T-helper 17 cell (primary cell): ENCODE measurements around the gene COMMD10. TPM values are rescaled to one million over a fixed set of nuclear protein-coding genes. Genes with fewer than 3 reads are reported as not detected.
"Not testable (repeated sequence)": the region's sequence is repeated elsewhere in the genome, so short reads cannot be mapped to it uniquely, and the experiment has no call there.

ENCODE experiments used
- ATAC-seq: fragments of 150-1000 bp; cut with Tn5 transposase; 2 replicates; pipeline ENCODE4 v1.10.0; 2021; ENCODE audit warnings: mild to moderate bottlenecking, moderate library complexity
- DNase-seq, 3 donors: peaks; one replicate each; pipeline versions ENCODE4 v3.0.0 to v3.0.0-alpha.2; 2020 to 2021
- H3K9me3 ChIP-seq: one replicate; pipeline ENCODE4 v1.7.0; 2013; ENCODE audit warnings: low read length, mild to moderate bottlenecking; ENCODE audit not compliant: control insufficient read depth, poor library complexity, severe bottlenecking
- H3K27ac Mint-ChIP-seq: one replicate; pipeline ENCODE4 v1.8.0; 2022; ENCODE audit warnings: mild to moderate bottlenecking, moderate library complexity, mixed read lengths
- H3K27me3 Mint-ChIP-seq: one replicate; pipeline ENCODE4 v1.8.0; 2022; ENCODE audit warnings: mixed read lengths
- H3K36me3 Mint-ChIP-seq: one replicate; pipeline ENCODE4 v1.8.0; 2022; ENCODE audit warnings: low read depth, mixed read lengths
- H3K4me1 Mint-ChIP-seq: one replicate; pipeline ENCODE4 v1.8.0; 2022; ENCODE audit warnings: mild to moderate bottlenecking, mixed read lengths
- H3K4me3 Mint-ChIP-seq: one replicate; pipeline ENCODE4 v1.8.0; 2022; ENCODE audit warnings: mild to moderate bottlenecking, moderate library complexity, mixed read lengths
- total RNA-seq, 4 donors: library from RNA in 2 of 4; stranded (reverse) in 2 of 4; gene quantifications; one replicate each; pipeline ENCODE4 v1.2.3 and lab custom pipeline; 2022 to 2026

COMMD10 gene
- total RNA-seq, 2 donors from 2014 or later, result 31.3 to 32.5 TPM

DNA sequence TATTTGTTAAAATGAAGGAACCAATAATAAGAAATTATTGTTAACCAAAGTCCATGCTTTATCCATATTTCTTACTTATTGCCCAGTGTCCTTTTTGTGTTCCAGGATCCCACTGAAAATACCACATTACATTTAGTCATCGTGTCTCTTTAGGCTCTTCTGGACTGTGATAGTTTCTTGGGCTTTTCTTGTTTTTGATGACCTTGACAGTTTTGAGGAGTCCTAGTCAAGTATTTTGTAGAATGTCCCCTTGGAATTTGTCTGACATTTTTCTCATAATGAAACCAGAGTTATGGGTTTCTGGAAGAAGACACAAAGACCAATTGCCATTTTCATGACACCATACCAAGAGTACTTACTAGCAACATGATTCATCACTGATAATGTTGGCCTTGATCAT is 13.6 kb upstream of the COMMD10 start:
- no peaks in the 10 kb centered on the region for H3K9me3 ChIP-seq
- peaks cover 41% of the 10 kb centered on the region for H3K27me3 Mint-ChIP-seq
- H3K36me3 Mint-ChIP-seq, result peaks cover 2% of the 10 kb centered on the region
- H3K4me3 Mint-ChIP-seq, result no peak overlapping the region
- no peak for DNase-seq
- H3K27ac Mint-ChIP-seq, result no peak overlapping the region
- no peak for ATAC-seq
- peaks cover 3% of the 10 kb centered on the region for H3K4me1 Mint-ChIP-seq

DNA sequence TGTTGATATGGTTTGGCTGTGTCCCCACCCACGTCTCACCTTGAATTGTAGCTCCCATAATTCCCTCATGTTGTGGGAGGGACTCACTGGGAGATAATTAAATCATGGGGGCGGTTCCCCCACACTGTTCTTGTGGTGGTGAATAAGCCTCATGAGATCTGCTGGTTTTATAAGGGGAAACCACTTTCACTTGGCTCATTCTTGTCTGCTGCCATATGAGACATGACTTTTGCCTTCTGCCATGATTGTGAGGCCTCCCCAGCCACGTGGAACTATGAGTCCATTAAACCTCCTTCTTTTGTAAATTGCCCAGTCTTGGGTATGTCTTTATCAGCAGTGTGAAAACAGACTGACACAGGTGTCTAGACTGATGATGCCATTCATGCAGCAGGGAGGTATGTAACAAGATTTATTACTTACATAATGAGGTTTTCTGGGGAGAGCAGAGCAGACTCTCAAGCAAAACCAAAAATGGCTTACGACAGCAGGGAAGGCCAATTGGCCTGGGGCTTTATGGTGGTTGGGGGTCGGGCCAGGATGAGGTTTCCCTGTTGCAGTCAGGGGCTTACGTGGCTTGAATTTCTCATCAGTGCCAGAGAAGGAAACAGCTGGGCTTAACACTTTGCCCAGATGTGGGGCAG is 9.5 kb upstream of the COMMD10 start:
- H3K27ac Mint-ChIP-seq, result no peak overlapping the region
- no peak overlapping the region for H3K4me3 Mint-ChIP-seq
- no peak for DNase-seq
- H3K9me3 ChIP-seq, result no peaks in the 10 kb centered on the region
- H3K4me1 Mint-ChIP-seq, result peaks cover 3% of the 10 kb centered on the region
- no peaks in the 10 kb centered on the region for H3K36me3 Mint-ChIP-seq
- no peak for ATAC-seq
- peaks cover 30% of the 10 kb centered on the region for H3K27me3 Mint-ChIP-seq

DNA sequence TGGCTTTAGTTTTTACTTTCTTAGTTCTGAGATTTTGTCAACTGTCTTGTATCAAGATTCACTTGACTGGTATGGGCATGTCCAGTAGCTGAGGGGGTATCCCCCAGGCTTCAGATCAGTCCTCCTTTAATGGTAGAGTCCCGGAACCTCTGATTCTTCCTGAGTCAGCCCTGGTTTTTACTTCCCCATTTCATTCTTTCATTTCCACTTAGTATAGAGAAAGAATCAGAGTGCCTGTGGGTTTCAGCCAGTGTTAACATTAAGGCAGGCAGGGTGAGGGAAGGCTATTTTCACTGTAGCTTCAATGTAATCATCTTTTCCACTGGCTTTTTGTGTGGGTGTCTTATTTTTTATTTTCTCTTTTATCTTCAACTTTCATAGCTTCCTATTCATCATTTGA is 8.3 kb upstream of the COMMD10 start:
- no peaks in the 10 kb centered on the region for H3K9me3 ChIP-seq
- Mint-ChIP-seq H3K4me1 (peaks cover 5% of the 10 kb centered on the region), H3K27me3 (peaks cover 30% of the 10 kb centered on the region), H3K27ac (no peak overlapping the region), H3K4me3 (no peak overlapping the region), H3K36me3 (no peaks in the 10 kb centered on the region)
- peak; percentile 72 for ATAC-seq
- DNase-seq, result no peak

DNA sequence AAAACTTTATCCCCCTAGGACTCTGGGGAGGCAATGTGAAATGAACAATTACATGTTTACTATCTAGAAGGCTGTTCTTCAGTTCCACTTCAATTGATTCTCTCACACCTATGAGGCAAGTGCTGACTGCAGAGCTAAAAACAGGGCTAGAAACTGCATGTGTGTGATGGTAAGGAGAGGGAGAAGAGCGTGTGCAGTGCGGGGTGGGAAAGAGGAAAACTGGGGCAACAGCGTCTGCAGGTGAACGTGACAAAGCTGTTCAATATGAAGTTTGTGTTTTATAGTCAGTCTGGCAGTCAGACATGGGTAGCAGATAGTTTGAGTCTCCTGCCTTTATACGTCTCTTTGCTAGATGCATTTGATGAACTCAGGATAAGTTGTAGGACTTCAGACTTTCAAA is 6.6 kb upstream of the COMMD10 start:
- Mint-ChIP-seq H3K4me1 (peaks cover 13% of the 10 kb centered on the region), H3K27ac (no peak overlapping the region), H3K36me3 (no peaks in the 10 kb centered on the region), H3K27me3 (peaks cover 19% of the 10 kb centered on the region), H3K4me3 (no peak overlapping the region)
- DNase-seq (no peak), ATAC-seq (no peak)
- H3K9me3 ChIP-seq, result no peaks in the 10 kb centered on the region

DNA sequence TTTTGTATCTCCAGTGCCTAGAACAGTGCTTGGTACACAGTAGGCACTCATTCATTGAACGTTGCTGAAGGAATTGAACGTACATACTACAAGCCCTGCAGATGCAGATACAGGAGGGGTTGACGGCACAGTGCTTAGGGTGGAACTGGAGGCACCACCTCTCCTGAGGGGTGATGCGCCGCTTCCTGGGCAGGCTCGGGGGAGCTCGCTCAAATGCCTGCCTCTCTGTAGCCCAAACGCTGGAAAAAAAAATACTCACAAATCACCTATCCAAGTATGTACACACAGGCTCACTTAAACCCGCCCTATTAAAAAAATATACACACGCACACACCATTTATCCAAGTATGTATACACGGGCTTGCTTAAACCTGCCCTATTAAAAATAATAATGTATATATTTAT is 536 bp upstream of the COMMD10 start:
- Mint-ChIP-seq H3K4me3 (peak overlapping the region; percentile 91), H3K27ac (peak overlapping the region; percentile 94), H3K27me3 (no peaks in the 10 kb centered on the region), H3K4me1 (peaks cover 35% of the 10 kb centered on the region), H3K36me3 (peaks cover 3% of the 10 kb centered on the region)
- ATAC-seq (peak; percentile 3), DNase-seq (no peak)
- H3K9me3 ChIP-seq, result no peaks in the 10 kb centered on the region

DNA sequence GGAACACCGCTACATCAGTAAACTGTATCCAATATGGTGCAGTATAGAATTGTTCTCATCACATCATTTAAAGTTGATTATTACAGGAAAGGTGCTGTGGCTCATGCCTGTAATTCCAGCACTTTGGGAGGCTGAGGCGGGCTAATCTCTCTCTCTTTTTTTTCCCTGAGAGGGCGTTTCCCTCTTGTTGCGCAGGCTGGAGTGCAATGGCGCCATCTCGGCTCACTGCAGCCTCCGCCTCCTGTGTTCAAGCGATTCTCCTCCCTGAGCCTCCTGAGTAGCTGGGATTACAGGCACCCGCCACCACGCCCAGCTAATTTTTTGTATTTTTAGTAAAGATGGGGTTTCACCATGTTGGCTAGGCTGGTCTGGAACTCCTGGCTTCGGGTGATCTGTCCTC is 1.5 kb downstream of the COMMD10 start:
- DNase-seq, H3K36me3 Mint-ChIP-seq, H3K9me3 ChIP-seq, H3K27me3 Mint-ChIP-seq, ATAC-seq, H3K4me3 Mint-ChIP-seq: not testable (repeated sequence)
- Mint-ChIP-seq H3K4me1 (peaks cover 37% of the 10 kb centered on the region), H3K27ac (peak overlapping the region; percentile 94)

DNA sequence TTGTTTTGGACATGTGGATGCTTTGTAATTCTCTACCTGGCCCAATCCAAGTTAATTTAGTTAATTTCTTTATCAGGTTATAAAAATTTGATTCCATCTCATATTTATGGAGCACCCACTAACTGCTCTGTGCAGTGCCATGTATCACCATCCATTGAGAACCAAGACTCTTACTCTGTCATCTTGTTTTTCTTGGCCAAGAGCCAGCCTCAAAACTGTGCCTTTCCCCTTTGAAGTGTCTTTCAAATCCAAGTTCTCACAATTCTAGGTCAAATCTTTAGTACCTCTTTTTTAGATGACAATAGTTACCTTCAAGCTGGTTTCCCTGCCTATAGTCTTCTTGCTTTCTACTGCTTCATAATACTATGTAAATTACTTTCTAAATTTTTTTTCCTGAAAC is 3.2 kb downstream of the COMMD10 start:
- Mint-ChIP-seq H3K27ac (no peak overlapping the region), H3K27me3 (no peaks in the 10 kb centered on the region), H3K4me1 (peaks cover 28% of the 10 kb centered on the region), H3K4me3 (no peak overlapping the region), H3K36me3 (peaks cover 4% of the 10 kb centered on the region)
- no peak for DNase-seq
- ATAC-seq, result no peak
- no peaks in the 10 kb centered on the region for H3K9me3 ChIP-seq

DNA sequence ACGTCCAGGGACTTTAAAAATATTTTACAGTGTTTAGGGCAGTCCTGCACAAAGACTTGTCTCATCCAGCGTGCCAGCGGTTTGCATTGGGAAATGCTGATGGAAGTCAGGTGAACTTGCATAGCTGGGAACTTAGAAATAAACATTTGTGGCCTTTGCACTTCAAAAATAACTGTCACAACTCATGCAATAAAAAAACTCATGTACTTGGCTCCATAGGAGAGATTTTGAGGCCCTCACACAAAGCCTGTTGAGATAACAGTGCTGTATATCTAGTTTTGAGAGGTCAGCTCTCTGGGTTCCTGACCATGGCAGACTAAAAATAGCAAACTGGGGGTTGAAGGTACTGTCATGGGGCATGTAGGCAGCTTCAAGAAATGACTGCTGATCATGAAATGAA is 5.5 kb downstream of the COMMD10 start:
- Mint-ChIP-seq H3K27me3 (no peaks in the 10 kb centered on the region), H3K36me3 (peaks cover 17% of the 10 kb centered on the region), H3K4me3 (no peak overlapping the region), H3K27ac (no peak overlapping the region), H3K4me1 (peaks cover 22% of the 10 kb centered on the region)
- ATAC-seq (no peak), DNase-seq (no peak)
- no peaks in the 10 kb centered on the region for H3K9me3 ChIP-seq

DNA sequence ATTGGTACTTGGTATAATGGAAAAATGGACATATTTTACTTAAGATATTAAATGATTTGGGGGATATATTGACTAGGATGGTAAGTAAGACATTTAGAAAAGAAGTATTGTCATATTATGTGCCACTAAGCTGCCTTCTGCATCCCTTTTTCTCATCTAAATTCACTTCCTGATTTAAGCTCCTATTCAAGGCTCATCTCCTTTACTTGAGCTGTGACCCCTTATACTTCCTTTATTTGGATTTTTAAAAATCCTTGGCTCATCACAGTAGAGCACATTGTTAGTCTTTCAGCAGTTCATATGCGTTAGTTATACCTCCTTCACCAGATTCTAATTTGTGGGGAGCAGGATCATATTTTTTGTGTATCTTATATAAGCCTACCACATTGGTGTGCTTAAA is 6.6 kb downstream of the COMMD10 start:
- Mint-ChIP-seq H3K4me3 (no peak overlapping the region), H3K36me3 (peaks cover 17% of the 10 kb centered on the region), H3K27me3 (no peaks in the 10 kb centered on the region), H3K4me1 (peaks cover 15% of the 10 kb centered on the region), H3K27ac (no peak overlapping the region)
- no peak for ATAC-seq
- no peak for DNase-seq
- H3K9me3 ChIP-seq, result no peaks in the 10 kb centered on the region

DNA sequence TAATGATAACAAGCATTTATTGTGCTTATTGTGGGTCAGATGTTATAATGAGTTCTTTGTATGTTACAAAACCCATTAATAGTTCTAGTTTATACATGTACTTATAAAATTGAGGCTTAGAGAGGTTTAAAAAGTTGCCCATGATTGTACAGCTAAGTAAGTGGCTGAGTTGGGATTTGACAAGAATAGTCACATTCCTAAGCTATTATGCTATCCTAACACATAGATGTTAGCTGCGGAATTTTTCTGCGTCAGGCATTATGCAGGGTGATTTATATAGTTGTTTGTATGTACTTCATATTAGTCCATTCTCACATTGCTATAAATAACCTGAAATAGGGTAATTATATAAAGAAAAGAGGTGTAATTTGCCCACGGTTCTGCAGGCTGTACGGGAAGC is 12.5 kb downstream of the COMMD10 start:
- DNase-seq (no peak), ATAC-seq (no peak)
- H3K4me3 Mint-ChIP-seq, result no peak overlapping the region
- no peaks in the 10 kb centered on the region for H3K27me3 Mint-ChIP-seq
- peaks cover 23% of the 10 kb centered on the region for H3K36me3 Mint-ChIP-seq
- H3K4me1 Mint-ChIP-seq, result peaks cover 15% of the 10 kb centered on the region
- H3K27ac Mint-ChIP-seq, result no peak overlapping the region
- H3K9me3 ChIP-seq, result no peaks in the 10 kb centered on the region

DNA sequence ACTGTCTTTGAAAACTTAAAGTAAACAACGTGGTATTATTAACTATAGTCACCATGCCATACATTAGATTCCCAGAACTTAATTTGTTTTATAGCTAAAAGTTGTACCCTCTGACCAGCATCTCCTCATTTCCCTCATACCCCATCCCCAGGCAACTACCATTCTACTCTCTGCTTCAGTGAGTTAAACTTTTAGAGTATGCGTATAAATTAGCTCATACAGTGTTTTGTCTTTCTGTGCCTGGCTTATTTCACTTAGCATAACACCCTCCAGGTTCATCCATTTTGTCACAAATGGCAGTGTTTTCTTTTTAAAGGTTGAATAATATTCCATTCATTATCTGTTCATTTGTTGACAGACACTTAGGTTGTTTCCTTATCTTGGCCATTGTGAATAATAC is 14.2 kb downstream of the COMMD10 start:
- H3K27ac Mint-ChIP-seq, result peak overlapping the region; percentile 37
- DNase-seq (no peak), ATAC-seq (no peak)
- no peak overlapping the region for H3K4me3 Mint-ChIP-seq
- peaks cover 15% of the 10 kb centered on the region for H3K4me1 Mint-ChIP-seq
- no peaks in the 10 kb centered on the region for H3K9me3 ChIP-seq
- H3K36me3 Mint-ChIP-seq, result peaks cover 18% of the 10 kb centered on the region
- H3K27me3 Mint-ChIP-seq, result no peaks in the 10 kb centered on the region

DNA sequence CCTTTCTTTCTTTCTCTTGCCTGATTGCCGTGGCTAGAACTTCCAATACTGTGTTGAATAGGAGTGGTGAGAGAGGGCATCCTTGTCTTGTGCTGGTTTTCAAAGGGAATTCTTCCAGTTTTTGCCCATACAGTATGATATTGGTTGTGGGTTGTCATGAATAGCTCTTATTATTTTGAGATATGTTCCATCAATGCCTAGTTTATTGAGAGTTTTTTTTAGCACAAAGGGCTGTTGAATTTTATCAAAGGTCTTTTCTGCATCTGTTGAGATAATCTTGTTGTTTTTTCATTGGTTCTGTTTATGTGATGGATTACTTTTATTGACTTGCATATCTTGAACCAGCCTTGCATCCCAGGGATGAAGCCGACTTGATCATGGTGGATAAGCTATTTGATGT is 20.1 kb downstream of the COMMD10 start:
- not testable (repeated sequence) for ATAC-seq, H3K36me3 Mint-ChIP-seq, H3K4me3 Mint-ChIP-seq, H3K4me1 Mint-ChIP-seq, H3K27me3 Mint-ChIP-seq, DNase-seq, H3K9me3 ChIP-seq
- H3K27ac Mint-ChIP-seq, result peak overlapping the region; percentile 2

DNA sequence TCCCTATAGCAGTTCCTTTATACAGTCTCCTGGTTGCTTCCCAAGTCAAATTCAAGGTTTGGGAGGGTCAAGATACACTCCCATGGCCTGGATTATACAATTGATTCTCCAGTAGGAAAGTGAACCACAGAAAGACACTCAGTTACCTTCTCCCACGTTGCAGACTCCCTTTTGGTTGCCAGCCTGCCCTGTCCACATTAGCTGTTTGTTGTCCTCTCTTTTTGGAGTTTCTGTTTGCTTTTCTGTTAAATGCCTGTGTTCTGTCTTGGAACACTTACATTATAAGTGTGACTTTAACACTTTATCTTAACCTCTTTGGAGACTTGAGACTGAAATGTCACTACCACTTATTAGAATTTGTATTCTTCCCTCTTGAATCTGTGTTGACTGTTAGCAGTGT is 30.3 kb downstream of the COMMD10 start:
- no peak overlapping the region for H3K4me3 Mint-ChIP-seq
- H3K9me3 ChIP-seq, result peaks cover 8% of the 10 kb centered on the region
- H3K27me3 Mint-ChIP-seq, result no peaks in the 10 kb centered on the region
- no peak for DNase-seq
- no peak overlapping the region for H3K27ac Mint-ChIP-seq
- no peak for ATAC-seq
- H3K36me3 Mint-ChIP-seq, result peaks cover 11% of the 10 kb centered on the region
- H3K4me1 Mint-ChIP-seq, result no peaks in the 10 kb centered on the region

DNA sequence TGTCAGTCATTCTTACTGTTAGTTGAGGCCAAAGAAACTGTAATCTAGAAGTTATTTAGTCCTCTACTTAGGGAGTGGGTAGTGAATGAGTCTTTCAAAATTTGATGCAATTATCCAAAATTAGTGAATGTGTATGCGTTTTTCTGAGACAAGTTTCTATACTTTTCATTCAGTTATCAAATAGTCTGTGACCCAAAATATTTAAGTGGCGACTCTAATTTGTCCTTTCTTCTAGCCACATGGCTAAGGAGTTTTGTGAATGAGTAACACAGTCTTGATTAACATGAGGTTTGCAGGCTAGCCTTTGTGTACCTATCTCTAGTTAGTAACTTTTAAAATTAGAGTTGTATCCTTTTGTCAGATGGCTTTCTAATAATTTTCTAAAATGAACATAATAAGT is 45.6 kb downstream of the COMMD10 start:
- H3K4me1 Mint-ChIP-seq, result peaks cover 16% of the 10 kb centered on the region

More for the DNA sequence above, 45.6 kb downstream of the COMMD10 start:
- no peak for ATAC-seq
- no peak overlapping the region for H3K27ac Mint-ChIP-seq
- H3K4me3 Mint-ChIP-seq, result no peak overlapping the region
- no peak for DNase-seq
- no peaks in the 10 kb centered on the region for H3K9me3 ChIP-seq
- H3K27me3 Mint-ChIP-seq, result no peaks in the 10 kb centered on the region
- no peaks in the 10 kb centered on the region for H3K36me3 Mint-ChIP-seq
